GM12878 (cell line): ENCODE results near the gene ERV3-1.
"Not testable (repeated sequence)": the region's sequence is repeated elsewhere in the genome, so short reads cannot be mapped to it uniquely, and the experiment has no call there.

Experiments
- ESRRA ChIP-seq: IDR thresholded peaks from 2 replicates; pipeline ENCODE4 v1.6.1; 2012; ENCODE audit warnings: mild to moderate bottlenecking, low read length, improper control_type of control experiment
- TAF1 ChIP-seq: IDR thresholded peaks from 2 replicates; pipeline ENCODE4 v1.6.1; 2011; ENCODE audit warnings: mild to moderate bottlenecking, low read depth, low read length, borderline replicate concordance
- TF ChIP-seq, protein P1 (sequence below), 3 experiments: IDR thresholded peaks in 2 of 3; conservative IDR thresholded peaks in 1 of 3; 2 replicates each; pipeline ENCODE4 v1.5.1; 2011; ENCODE audit warnings: low read depth in 3 of 3, low read length in 3 of 3, mild to moderate bottlenecking in 3 of 3, control low read depth in 2 of 3, moderate library complexity in 2 of 3, inconsistent platforms in 1 of 3, mixed read lengths in 1 of 3; ENCODE audit not compliant: control insufficient read depth in 2 of 3, insufficient read depth in 1 of 3; ENCODE audit errors: extremely low read depth in 1 of 3
- TF ChIP-seq, protein P2 (sequence below): IDR thresholded peaks from 2 replicates; pipeline ENCODE4 v1.6.1; 2012; ENCODE audit warnings: mild to moderate bottlenecking, low read depth, low read length
- TF ChIP-seq, protein P3 (sequence below): IDR thresholded peaks from 2 replicates; pipeline ENCODE4 v1.6.1; 2011; ENCODE audit warnings: borderline replicate concordance, low read depth, mild to moderate bottlenecking, moderate library complexity, mixed read lengths, low read length; ENCODE audit not compliant: insufficient read depth; ENCODE audit errors: extremely low read length

DNA sequence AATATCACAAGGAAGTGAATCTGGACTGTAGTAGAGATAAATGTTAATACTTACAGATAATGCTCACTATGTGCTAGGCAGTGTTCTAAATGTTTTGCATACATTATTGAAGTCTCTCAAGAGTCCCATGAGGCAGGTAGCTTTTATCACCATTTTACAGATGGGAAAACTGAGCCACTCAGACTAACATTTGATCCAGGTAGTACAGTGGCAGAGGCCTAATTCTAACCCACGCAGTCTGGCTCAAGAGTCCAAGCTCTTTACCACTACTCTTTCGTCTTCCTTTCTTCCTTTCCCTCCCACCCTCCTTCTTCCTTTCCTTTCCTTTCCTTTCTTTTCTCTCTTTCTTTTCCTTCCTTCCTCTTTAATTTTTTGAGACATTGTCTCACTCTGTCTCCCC, 39.1 kb upstream of the ERV3-1 start:
- TF ChIP-seq TAF1, ESRRA: not testable (repeated sequence)
- TF ChIP-seq, protein P1, sequence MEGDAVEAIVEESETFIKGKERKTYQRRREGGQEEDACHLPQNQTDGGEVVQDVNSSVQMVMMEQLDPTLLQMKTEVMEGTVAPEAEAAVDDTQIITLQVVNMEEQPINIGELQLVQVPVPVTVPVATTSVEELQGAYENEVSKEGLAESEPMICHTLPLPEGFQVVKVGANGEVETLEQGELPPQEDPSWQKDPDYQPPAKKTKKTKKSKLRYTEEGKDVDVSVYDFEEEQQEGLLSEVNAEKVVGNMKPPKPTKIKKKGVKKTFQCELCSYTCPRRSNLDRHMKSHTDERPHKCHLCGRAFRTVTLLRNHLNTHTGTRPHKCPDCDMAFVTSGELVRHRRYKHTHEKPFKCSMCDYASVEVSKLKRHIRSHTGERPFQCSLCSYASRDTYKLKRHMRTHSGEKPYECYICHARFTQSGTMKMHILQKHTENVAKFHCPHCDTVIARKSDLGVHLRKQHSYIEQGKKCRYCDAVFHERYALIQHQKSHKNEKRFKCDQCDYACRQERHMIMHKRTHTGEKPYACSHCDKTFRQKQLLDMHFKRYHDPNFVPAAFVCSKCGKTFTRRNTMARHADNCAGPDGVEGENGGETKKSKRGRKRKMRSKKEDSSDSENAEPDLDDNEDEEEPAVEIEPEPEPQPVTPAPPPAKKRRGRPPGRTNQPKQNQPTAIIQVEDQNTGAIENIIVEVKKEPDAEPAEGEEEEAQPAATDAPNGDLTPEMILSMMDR (IDR thresholded peaks at IDR 0.05 in 2 of 3, conservative IDR thresholded peaks at IDR 0.05 in 1 of 3; ENCODE audit: control insufficient read depth in 2 of 3, extremely low read depth in 1 of 3, insufficient read depth in 1 of 3, low read depth in 3 of 3, low read length in 3 of 3), result not testable (repeated sequence)
- TF ChIP-seq, protein P2, sequence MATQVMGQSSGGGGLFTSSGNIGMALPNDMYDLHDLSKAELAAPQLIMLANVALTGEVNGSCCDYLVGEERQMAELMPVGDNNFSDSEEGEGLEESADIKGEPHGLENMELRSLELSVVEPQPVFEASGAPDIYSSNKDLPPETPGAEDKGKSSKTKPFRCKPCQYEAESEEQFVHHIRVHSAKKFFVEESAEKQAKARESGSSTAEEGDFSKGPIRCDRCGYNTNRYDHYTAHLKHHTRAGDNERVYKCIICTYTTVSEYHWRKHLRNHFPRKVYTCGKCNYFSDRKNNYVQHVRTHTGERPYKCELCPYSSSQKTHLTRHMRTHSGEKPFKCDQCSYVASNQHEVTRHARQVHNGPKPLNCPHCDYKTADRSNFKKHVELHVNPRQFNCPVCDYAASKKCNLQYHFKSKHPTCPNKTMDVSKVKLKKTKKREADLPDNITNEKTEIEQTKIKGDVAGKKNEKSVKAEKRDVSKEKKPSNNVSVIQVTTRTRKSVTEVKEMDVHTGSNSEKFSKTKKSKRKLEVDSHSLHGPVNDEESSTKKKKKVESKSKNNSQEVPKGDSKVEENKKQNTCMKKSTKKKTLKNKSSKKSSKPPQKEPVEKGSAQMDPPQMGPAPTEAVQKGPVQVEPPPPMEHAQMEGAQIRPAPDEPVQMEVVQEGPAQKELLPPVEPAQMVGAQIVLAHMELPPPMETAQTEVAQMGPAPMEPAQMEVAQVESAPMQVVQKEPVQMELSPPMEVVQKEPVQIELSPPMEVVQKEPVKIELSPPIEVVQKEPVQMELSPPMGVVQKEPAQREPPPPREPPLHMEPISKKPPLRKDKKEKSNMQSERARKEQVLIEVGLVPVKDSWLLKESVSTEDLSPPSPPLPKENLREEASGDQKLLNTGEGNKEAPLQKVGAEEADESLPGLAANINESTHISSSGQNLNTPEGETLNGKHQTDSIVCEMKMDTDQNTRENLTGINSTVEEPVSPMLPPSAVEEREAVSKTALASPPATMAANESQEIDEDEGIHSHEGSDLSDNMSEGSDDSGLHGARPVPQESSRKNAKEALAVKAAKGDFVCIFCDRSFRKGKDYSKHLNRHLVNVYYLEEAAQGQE, result not testable (repeated sequence)
- TF ChIP-seq, protein P3, sequence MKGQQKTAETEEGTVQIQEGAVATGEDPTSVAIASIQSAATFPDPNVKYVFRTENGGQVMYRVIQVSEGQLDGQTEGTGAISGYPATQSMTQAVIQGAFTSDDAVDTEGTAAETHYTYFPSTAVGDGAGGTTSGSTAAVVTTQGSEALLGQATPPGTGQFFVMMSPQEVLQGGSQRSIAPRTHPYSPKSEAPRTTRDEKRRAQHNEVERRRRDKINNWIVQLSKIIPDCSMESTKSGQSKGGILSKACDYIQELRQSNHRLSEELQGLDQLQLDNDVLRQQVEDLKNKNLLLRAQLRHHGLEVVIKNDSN, result not testable (repeated sequence)
